MM.1S (cell line): ENCODE measurements around the gene PLA2G4F.

Experiments used
- EZH2phosphoT487 ChIP-seq: fragments of 300-600 bp; sonication (generic); IDR thresholded peaks from 2 replicates; pipeline ENCODE4 v1.6.1; 2018; ENCODE audit warnings: antibody characterized with exemption, low read length
- TF ChIP-seq, protein P1 (sequence below): fragments of 300-600 bp; sonication (generic); IDR thresholded peaks from 2 replicates; pipeline ENCODE4 v1.5.1; 2016; ENCODE audit warnings: antibody characterized with exemption, low read length, mixed read lengths

DNA sequence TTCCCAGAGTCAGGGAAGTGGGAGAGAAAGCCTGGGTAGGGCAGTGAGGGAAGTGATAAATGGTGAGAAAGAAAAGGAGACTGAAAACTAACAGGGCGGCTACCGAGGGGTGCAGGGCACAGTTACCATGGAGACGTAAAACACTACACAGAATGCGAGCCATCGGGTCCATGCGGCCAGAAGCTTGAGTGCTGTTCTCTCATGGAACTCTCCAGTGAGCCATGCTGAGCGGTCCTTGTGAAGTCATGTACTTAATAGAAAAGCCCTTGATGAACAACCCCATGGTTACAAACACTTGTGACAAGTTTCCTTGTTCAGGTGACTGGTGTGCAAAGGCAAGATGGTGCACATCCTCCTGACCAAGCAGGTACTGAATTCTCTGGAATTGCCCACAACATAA lies 3.7 kb upstream of the PLA2G4F start:
- no peak for TF ChIP-seq EZH2phosphoT487
- TF ChIP-seq, protein P1, sequence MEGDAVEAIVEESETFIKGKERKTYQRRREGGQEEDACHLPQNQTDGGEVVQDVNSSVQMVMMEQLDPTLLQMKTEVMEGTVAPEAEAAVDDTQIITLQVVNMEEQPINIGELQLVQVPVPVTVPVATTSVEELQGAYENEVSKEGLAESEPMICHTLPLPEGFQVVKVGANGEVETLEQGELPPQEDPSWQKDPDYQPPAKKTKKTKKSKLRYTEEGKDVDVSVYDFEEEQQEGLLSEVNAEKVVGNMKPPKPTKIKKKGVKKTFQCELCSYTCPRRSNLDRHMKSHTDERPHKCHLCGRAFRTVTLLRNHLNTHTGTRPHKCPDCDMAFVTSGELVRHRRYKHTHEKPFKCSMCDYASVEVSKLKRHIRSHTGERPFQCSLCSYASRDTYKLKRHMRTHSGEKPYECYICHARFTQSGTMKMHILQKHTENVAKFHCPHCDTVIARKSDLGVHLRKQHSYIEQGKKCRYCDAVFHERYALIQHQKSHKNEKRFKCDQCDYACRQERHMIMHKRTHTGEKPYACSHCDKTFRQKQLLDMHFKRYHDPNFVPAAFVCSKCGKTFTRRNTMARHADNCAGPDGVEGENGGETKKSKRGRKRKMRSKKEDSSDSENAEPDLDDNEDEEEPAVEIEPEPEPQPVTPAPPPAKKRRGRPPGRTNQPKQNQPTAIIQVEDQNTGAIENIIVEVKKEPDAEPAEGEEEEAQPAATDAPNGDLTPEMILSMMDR: no peak
